Mesothelial cell of epicardium (in vitro differentiated cells): ENCODE measurements around the gene SPARC. TPM values are rescaled to one million over a fixed set of nuclear protein-coding genes. Genes with fewer than 3 reads are reported as not detected.

ENCODE experiments used
- DNase-seq, 2 experiments: peaks; one replicate each; pipeline ENCODE4 v3.0.0; 2021; ENCODE audit warnings: low spot score in 2 of 2; ENCODE audit not compliant: unreplicated experiment in 2 of 2
- H3K27ac Mint-ChIP-seq: 2 replicates; pipeline ENCODE4 v1.8.0; 2021; ENCODE audit warnings: mixed read lengths
- H3K27me3 Mint-ChIP-seq: 2 replicates; pipeline ENCODE4 v1.8.0; 2021; ENCODE audit warnings: low read depth, mixed read lengths
- H3K36me3 Mint-ChIP-seq: 2 replicates; pipeline ENCODE4 v1.8.0; 2021; ENCODE audit warnings: mixed read lengths
- H3K4me1 Mint-ChIP-seq: 2 replicates; pipeline ENCODE4 v1.8.0; 2021; ENCODE audit warnings: mixed read lengths
- H3K4me3 Mint-ChIP-seq: 2 replicates; pipeline ENCODE4 v1.8.0; 2021; ENCODE audit warnings: mild to moderate bottlenecking, moderate library complexity, mixed read lengths
- H3K9me3 Mint-ChIP-seq: 2 replicates; pipeline ENCODE4 v1.8.0; 2021; ENCODE audit warnings: mixed read lengths
- total RNA-seq: library from RNA; stranded (reverse); gene quantifications from 3 replicates; pipeline ENCODE4 v1.2.1, GENCODE V29; 2021
- TF ChIP-seq, protein P1 (sequence below): fragments of 200-600 bp; sonication (generic); IDR thresholded peaks from one replicate; pipeline ENCODE4 v1.5.0; 2021; ENCODE audit warnings: antibody characterized with exemption; ENCODE audit not compliant: unreplicated experiment

SPARC gene
- total RNA-seq, 1 donor from 2014 or later, result 2,843 TPM

DNA sequence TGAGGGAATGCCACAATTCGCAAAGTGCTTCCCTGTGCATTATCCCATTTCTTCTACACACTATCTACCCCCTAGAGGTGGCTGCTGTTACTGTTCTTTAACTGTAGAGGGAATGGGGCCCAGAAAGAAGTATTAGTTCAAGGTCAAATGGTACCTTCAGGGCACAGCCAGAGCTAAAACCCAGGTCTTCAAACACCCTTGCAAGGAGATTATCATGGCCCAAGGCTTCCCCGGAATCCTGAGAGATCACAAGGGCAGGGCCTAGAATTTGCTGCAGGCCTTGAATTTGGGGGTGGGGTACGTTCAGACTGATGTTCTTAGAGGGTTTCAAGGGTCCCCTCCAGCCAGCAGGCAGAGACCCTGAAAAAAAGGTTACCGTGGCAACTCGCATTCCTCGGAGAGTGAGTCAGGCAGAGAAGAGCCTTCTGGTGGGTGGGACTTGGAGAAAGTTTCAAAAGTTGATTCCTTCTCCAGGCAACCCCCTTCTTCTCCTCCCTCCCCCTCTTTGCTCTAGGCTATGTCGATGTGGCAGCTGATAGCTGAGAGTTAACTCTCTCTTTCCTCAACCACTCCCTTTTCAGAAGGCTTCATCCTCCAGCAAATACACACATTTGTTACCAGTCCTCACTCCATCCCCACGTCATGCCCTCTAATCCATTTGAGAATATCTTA, 1.9 kb downstream of the SPARC start:
- Mint-ChIP-seq H3K36me3 (peaks cover 3% of the 10 kb centered on the region), H3K4me1 (peaks cover 49% of the 10 kb centered on the region), H3K4me3 (peak overlapping the region; percentile 91), H3K27ac (peak overlapping the region; percentile 98), H3K9me3 (no peaks in the 10 kb centered on the region), H3K27me3 (no peaks in the 10 kb centered on the region)
- DNase-seq, result peak; percentile 78 to 83
- TF ChIP-seq, protein P1, sequence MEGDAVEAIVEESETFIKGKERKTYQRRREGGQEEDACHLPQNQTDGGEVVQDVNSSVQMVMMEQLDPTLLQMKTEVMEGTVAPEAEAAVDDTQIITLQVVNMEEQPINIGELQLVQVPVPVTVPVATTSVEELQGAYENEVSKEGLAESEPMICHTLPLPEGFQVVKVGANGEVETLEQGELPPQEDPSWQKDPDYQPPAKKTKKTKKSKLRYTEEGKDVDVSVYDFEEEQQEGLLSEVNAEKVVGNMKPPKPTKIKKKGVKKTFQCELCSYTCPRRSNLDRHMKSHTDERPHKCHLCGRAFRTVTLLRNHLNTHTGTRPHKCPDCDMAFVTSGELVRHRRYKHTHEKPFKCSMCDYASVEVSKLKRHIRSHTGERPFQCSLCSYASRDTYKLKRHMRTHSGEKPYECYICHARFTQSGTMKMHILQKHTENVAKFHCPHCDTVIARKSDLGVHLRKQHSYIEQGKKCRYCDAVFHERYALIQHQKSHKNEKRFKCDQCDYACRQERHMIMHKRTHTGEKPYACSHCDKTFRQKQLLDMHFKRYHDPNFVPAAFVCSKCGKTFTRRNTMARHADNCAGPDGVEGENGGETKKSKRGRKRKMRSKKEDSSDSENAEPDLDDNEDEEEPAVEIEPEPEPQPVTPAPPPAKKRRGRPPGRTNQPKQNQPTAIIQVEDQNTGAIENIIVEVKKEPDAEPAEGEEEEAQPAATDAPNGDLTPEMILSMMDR, result peak; percentile 29

DNA sequence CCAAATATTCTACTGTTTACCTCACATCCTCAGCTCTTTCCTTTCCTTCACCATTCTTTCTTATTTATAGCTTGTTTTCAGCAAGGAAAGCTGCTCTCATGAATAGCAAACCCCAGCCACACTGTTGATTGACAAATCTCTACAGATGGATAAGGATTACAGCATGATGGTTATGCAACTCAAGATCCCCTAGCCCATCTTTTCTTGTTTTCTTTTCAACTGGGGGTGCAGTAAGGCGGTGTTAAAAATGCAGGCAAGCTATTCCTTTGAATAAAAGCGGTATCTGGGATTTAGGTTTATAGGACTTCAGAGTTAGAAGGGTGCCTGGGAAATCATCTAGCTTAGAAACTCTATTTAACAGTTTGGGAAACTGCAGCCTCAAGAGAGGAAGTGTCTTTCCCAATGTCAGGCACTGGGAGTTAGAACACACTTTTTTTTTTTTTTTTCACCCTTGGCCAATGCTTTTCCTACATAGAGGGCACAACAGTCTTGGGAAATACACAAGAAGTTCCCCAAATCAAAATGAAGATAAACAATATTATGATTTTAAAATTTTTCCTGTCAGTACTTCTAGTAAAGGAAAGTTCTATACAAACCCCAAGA, 2.6 kb downstream of the SPARC start:
- no peak for DNase-seq
- Mint-ChIP-seq H3K4me1 (peaks cover 56% of the 10 kb centered on the region), H3K4me3 (peak overlapping the region; percentile 91), H3K36me3 (peaks cover 4% of the 10 kb centered on the region), H3K9me3 (no peaks in the 10 kb centered on the region), H3K27ac (peak overlapping the region; percentile 98), H3K27me3 (no peaks in the 10 kb centered on the region)
- TF ChIP-seq, protein P1, result no peak

DNA sequence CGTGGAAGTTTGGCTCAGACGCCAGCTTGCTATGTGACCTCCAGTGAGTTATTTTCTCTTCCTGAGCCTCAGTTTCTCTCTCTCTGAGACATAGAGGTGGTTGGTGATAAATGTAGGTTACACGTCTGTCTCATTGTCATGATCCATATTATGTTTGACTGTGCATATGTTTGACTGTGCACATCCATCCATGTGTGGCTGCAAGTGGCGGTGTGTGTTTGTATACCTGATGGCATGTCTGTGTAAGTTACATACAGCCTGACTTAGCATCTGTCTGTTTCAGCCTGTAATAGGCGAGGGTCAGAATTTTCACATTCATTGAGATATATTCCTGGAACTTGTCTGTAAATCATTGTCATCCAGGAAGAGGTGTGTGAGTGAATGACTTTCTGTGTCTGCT, 3.3 kb downstream of the SPARC start:
- Mint-ChIP-seq H3K27ac (peak overlapping the region; percentile 98), H3K4me1 (peaks cover 62% of the 10 kb centered on the region), H3K4me3 (peak overlapping the region; percentile 46)

DNA sequence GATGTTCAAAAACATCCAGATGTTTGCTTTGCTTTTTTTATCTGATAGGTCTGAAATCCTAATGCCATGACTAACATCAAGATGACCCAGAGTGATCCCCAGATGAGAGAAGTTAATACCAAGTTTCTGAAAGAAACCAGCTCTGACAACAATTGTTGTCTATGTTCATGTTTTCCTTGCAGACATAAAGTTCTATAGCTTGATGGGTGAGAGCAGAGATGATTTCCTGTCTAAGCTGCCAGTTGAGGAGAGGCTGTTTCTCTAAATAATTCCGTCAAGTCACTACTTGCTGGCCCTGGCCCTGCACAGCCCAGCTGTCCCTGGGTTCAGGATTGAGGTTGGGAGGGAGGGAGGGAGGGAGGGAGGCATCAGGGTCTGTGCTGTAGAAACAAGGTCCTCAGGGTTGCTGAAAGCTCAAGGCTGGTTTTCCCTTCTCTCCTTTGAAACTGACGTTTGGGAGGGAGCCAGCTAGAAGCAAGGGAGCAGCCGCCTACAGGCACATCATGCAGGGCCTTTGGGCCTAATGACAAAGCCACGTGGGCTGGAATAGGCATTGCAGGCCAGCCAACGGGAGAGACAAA, 3.9 kb downstream of the SPARC start:
- H3K9me3 Mint-ChIP-seq, result no peaks in the 10 kb centered on the region
- H3K4me1 Mint-ChIP-seq, result peaks cover 68% of the 10 kb centered on the region
- DNase-seq, result no peak
- peak overlapping the region; percentile 98 for H3K27ac Mint-ChIP-seq
- no peaks in the 10 kb centered on the region for H3K27me3 Mint-ChIP-seq
- H3K36me3 Mint-ChIP-seq, result peaks cover 5% of the 10 kb centered on the region
- H3K4me3 Mint-ChIP-seq, result peak overlapping the region; percentile 46
- TF ChIP-seq, protein P1, result no peak

More for the DNA sequence above, 3.3 kb downstream of the SPARC start:
- Mint-ChIP-seq H3K36me3 (peaks cover 5% of the 10 kb centered on the region), H3K27me3 (no peaks in the 10 kb centered on the region), H3K9me3 (no peaks in the 10 kb centered on the region)
- TF ChIP-seq, protein P1, result no peak
- no peak for DNase-seq

DNA sequence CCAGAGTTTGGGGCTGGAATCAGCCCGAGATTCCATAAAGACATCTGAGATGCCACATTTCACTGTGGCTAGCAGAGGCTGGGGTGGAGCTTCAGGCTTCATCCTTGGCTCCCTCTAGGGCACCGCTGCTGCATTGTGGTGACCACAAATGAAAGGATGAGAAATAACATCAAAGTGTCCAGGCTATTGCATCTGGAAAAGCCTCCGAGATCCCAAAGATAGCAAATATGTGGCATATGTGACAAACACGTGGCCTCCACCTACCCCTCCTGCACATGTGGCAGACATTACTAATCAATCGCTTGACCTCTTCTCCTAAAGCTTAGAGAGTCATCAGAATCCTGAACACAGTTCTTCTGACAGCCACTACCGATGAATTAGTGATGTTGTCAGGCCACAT, 4.5 kb downstream of the SPARC start:
- Mint-ChIP-seq H3K4me3 (peak overlapping the region; percentile 22), H3K27me3 (no peaks in the 10 kb centered on the region), H3K4me1 (peaks cover 73% of the 10 kb centered on the region), H3K27ac (peak overlapping the region; percentile 98), H3K9me3 (no peaks in the 10 kb centered on the region), H3K36me3 (peaks cover 5% of the 10 kb centered on the region)
- no peak for DNase-seq
- TF ChIP-seq, protein P1, result no peak
